ENCODE results near the gene LYG1. TPM values are rescaled to one million over a fixed set of nuclear protein-coding genes. Genes with fewer than 3 reads are reported as not detected.

The LYG1 gene
- total and polyA plus RNA-seq, 9 of the 15 experiments (the other 6 are each of a cell fraction or from before 2014, with no cell fraction given): 0.64 to 2.6 (median 1.2) TPM

- TF ChIP-seq ZNF318 (IDR thresholded peaks at IDR 0.05; ENCODE audit: borderline replicate concordance in 1 of 2, low read depth in 1 of 2): no peak
- TF ChIP-seq RBM39 (optimal IDR thresholded peaks at IDR 0.05; ENCODE audit: low read depth, low read length): no peak
- no peak for TF ChIP-seq GABPB1 (CRISPR knock-in tag; IDR thresholded peaks at IDR 0.05)
- no peak for TF ChIP-seq NBN (IDR thresholded peaks at IDR 0.05; ENCODE audit: low read depth)
- TF ChIP-seq ZC3H4 (CRISPR knock-in tag; IDR thresholded peaks at IDR 0.05; ENCODE audit: borderline replicate concordance): no peak
- no peak for TF ChIP-seq PREB (CRISPR knock-in tag; IDR thresholded peaks at IDR 0.05)
- TF ChIP-seq HCFC1 (IDR thresholded peaks at IDR 0.05; ENCODE audit: low read depth, low read length): no peak
- TF ChIP-seq ZKSCAN3 (CRISPR knock-in tag; IDR thresholded peaks at IDR 0.05): no peak
- no peak for TF ChIP-seq CREM (IDR thresholded peaks at IDR 0.05; ENCODE audit: low read depth)
- no peak for TF ChIP-seq ZNF695 (CRISPR knock-in tag; IDR thresholded peaks at IDR 0.05)
- TF ChIP-seq MTF1 (CRISPR knock-in tag; IDR thresholded peaks at IDR 0.05; ENCODE audit: borderline replicate concordance): no peak
- TF ChIP-seq ZNF668 (CRISPR knock-in tag; IDR thresholded peaks at IDR 0.05): no peak
- no peak for TF ChIP-seq COPS2 (conservative IDR thresholded peaks at IDR 0.05)
Measured at GRCh38 chr2:99259465-99259864, 41.5 kb downstream of the LYG1 start (continued).
